Kidney glomerular epithelial cell (primary cell): ENCODE data around the gene SHROOM2.

Source experiments
- DNase-seq: peaks from one replicate; lab custom pipeline; 2025; lab: John Stamatoyannopoulos, UW

SHROOM2 gene

DNA sequence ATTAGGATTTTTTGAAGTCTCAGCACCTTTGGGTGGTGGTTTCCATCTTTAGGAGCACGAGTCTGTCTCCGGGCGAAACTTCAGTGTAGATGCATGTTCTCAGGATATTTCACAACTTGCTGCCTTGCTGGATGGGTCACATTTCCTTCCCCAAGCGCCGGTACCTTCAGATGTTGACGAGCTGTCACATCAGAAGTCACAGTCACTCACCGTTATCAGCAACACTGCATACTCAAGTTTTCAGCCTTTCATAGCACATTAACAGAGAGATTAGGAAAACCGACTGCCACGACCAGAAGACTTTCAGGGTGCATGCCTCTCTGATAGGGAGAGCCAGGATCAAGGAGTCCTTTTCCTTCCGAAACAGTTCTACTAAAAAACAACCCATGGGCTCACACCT, 77.8 kb downstream of the SHROOM2 start:
- no peak for DNase-seq

DNA sequence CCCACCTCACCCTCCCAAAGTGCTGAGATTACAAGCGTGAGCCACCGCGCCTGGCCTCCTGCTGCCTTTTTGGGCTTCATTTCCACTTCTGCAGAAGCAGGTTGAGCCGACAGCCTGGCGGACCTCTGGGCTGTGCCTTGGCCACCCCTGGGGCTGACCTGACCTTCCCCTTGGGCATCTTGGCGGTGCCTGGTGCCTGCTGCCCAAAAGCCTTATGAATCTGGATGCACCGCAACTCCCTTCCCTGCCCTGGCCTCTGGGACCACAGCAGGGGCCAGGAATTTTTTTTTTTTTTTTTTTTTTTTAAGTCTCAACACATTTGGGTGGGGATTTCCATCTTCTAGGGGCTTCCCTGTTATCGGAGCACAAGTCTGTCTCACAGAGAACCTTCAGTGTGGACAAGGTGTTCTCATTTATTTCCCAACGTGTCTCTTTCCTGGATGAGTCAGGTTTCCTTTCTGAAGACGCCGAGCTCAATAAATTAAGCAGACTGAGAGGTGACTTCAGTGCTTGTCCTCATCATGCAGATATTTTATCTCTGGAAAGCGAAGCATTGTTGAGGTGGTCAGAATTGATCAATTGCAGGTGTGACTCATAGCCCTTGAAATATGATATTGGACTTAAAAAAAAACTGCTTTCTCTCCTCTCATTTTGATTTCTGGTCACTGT, 79.7 kb downstream of the SHROOM2 start:
- DNase-seq, result no peak

DNA sequence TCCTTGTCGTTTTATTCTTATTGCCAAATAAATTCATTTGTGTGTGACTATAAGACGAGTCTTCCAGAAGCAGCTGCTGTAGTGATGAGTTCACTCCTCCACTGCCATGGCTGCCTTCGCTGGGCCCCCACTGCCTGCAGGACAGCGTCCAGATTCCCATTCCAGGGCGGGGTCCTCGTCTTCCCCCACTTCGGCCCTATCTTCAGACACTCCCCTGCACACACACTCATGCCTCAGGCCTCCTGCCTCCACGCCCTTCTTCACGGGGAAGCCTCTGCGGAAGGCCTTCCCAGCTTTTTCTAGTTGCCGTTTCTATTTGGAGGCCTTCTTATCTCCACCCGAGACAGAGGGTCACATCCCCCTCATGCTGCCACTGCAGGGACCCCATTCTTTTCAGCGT, 80.4 kb downstream of the SHROOM2 start:
- no peak for DNase-seq

DNA sequence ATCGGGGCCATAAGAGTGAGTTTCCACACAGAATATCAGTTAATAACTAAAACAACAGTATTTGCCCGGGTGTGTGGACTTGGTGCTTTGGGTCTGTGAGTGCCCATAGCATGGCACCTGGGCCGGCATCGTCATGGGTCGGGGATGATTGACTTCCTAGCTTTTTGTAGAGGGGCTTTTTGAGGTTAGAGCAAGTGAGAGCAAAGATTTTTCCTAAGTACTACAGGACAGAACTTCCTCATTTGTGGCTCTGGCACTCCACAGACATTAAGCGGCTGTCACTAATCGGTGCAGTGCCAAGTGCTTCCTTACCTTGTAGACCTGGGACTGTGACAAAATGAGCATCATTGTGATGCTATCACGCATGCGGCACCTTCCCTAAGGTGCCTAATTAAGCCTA, 81.0 kb downstream of the SHROOM2 start:
- DNase-seq, result no peak

DNA sequence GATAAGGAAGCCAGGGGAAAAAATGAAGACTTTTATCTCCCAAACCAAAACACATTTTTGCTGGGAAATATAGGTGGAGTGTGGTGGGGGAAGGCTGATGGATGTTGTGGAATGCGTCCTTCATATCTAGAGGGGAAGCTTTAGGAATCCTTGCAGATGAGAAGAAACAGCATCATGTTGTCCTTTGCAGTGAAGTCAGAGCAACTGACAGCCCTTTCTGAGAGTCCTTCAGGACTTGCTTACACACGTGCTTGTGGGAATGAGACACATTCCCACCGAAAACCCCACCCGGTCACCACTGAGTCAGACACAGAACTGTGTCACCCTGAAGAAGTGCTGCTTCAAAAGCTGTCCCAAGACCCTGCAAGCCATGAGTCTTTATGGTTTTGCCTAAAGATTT, 81.5 kb downstream of the SHROOM2 start:
- DNase-seq, result no peak

DNA sequence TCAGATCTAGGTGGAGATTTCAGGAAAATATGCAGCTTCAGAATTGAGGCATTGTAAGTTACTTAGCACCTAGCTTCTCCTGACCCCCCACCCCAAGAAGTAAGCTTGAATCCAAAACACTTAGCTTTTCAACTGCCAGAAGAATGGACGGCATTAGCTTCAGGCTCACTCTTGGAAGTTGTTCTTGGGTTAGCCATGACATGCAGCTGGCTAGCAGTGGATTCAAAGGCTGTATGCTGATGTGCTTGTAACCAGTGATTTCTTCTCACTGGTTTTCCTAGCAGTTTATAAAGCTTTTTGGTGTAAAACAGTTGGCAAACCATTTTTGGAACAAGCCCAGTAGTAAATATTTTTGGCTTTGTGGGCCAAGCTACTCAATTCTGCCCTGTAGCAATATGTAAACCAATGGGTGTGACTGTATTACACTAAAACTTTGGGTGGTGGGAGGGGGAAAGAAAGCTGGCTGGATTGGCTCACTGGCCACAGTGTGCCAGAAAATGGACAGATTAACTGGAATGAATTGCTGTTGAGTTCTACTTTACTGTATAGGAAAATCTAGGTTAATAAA, 85.6 kb downstream of the SHROOM2 start:
- no peak for DNase-seq

DNA sequence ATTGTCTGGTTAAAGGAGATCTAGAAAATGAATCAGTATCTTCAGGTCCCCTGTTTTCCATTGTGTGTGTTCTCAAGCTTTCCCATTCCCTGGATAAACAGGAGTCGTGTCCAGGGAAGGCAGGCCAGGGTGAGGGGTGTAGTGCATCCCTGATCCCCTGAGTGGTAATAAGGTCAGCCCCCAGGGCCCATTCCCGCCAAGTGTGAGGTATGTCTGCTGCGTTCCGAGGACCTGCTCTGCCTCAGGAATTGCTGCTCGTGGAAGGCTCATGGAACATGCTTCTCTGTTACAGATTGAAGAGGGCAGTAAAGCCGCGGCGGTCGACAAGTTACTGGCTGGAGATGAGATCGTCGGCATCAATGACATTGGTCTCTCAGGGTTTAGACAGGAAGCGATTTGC, 87.1 kb downstream of the SHROOM2 start:
- no peak for DNase-seq

DNA sequence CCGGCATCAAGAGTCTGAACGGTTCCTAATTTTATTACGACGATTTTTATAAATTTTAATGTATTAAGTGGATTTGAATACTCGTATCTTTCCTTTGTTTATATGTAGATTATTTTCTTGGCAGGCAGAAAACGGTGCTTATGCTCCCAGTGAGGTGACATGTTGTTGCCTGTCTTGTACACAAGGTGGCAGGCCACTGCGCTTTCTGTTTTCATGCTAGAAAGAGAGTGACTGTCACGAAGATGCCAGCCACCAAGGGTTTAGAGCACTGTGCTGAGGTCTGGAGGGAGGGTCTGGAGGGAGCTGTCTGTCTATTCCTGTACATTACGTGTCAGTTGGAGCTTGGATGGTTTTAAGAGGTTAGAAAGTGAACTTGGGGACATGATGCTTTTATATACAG, 87.7 kb downstream of the SHROOM2 start:
- DNase-seq, result no peak

DNA sequence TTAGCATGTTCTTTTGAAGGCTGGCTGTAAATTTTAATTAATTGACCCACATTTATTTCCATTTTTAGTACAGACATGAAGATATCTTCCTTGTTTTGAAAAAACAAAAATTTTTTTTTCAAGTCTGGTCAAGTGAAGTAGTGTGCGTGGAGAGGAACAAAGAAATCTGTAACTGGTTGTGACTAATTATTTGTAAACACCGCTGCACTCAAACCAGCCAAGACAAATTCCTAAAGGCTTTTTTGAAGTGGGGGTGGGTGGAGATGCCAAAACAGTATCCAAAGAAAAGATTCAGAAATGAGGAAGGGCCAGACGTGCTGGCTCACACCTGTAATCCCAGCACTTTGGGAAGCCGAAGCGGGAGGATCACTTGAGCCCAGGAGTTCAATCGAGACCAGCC, 88.3 kb downstream of the SHROOM2 start:
- DNase-seq, result no peak

DNA sequence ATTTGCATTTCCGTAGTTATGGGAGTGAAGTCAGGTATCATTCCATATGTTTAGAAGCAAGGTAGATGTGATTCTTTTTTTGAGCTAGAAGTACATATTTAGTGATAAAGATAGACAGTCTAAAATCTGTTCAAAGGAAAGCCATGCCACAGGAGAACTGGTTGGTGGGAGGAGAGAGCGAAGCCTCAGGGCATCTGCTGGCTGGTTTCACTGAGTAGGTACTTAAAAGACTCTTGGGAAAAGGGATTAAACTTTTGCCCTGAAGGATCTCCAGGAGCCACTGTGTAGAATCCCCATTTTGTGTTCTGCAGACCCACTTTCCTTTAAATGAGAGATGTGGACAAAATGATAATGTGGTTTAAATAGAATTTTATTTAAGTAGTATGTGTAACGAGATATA, 89.6 kb downstream of the SHROOM2 start:
- DNase-seq, result no peak

DNA sequence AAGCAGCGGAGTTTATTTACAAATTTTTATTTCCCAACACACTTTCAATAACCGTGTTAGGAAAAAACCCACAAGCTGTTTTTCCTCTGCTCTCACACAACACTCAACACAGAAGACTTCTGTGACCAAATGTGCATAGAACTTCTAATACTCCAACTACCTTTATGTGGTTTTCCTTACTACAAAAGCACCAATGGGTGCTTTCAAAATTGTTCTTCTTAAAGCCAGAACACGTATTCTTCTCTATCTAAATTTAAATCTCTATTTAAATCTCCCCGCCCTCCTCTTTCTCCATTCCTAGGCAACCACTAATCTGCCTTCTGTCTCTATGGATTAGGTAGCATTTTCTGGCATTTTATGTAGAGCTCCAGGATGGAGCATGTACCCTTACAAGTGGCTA, 90.0 kb downstream of the SHROOM2 start:
- no peak for DNase-seq

DNA sequence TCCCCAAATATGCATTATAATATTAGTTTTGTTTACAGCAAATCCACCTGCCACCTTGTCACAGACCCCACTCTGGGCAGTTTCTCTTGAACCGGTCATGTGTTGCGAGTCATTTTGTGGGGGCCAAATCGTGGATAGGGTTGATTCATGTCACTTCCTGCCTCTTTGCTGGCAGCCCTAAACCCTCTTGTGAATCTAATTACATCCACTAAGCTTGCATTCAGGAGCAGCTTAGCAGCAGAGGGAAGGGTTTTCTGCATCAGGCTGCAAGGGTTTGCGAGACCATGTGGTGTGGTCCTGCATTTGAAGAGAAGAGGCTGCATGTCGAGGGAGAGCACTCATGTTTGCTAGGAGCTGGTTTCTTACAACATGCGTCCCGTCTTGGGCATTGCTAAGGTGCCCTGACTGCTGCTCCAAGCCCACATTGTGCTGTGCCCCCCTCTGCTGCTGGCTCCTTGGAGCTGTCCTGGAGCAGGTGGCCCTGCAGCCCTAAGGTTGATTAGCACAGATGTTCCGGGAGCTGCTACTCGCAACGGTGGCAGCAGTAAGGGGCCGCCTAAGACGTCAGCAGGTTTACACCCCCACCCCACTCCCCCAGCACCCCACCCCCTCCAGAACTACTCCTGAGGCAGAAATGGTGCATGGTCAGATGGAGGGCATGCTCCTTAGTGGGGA, 92.1 kb downstream of the SHROOM2 start:
- DNase-seq, result no peak

DNA sequence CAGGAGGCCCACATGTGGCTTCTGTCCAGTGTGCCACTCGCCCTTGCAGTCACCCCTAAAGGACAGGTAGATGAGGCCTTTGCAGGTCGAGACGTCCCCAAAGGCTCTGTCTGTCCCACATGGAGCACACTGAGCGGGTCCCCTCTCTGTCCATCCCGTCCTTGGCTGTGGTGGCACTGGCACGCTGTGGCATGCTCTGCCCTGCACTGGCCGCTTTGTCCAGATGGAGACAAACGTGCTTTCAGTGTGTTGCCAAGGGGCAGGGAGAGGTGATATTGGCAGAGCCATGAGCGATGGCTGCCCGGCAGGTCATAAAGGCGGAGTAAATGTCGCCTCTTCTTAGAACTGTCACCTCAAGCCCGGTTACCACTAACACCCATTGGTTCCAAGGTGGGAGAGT, 94.0 kb downstream of the SHROOM2 start:
- no peak for DNase-seq

DNA sequence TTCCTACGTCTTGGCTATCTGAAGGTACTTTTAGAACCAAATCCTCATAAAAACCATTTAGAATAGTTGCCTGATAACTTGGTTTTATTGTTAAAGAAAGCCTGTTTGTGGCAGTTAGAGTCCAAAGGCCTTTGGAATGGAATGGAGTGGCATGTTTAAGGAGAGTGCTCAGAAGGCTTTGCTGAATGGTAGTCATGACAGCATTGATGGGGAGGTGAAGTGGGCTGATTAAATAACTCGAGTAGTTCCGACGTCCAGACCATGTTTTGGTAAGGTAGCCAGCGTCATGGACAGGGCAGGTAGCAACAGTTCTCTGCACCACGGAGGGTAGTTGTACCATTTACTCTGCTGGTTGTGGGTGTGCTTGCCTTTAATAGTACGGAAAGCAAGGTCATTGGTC, 94.6 kb downstream of the SHROOM2 start:
- DNase-seq, result no peak

DNA sequence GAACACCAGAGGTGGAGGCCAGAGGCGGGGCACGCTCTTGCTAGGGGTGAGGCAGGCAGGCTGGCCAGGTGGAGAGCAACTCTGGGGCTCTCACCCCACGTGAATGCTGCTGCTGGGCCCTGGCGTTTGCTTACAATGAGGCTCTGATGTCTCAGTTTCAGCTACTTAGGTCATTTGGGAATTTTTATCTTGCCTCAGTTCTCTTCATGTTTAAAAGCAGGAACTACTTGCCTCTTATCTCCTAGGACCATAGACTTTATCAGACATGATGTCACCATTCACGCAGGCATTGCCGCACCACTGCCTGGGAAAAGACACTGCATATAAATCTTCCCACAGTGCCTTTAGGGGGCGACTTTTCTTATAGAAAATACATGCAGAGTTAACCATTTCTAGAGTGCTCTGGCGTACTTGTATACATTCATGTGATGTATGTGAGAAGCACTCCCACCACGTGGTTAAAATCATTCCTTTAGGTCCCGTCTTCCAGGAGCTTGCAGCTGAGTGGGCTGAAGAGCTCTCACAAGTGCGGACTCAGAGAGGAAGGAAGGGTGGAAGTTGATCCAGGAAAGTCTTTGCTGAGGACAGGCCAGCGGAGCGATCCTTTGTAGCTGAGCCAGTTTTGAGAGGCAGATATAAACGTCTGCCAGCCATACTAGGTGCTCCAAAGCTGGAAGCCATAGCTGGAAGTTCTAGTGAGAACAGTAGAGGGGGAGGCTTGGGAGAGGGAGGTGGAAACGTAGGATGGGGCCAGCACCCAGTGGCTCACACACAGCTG, 96.6 kb downstream of the SHROOM2 start:
- DNase-seq, result no peak

DNA sequence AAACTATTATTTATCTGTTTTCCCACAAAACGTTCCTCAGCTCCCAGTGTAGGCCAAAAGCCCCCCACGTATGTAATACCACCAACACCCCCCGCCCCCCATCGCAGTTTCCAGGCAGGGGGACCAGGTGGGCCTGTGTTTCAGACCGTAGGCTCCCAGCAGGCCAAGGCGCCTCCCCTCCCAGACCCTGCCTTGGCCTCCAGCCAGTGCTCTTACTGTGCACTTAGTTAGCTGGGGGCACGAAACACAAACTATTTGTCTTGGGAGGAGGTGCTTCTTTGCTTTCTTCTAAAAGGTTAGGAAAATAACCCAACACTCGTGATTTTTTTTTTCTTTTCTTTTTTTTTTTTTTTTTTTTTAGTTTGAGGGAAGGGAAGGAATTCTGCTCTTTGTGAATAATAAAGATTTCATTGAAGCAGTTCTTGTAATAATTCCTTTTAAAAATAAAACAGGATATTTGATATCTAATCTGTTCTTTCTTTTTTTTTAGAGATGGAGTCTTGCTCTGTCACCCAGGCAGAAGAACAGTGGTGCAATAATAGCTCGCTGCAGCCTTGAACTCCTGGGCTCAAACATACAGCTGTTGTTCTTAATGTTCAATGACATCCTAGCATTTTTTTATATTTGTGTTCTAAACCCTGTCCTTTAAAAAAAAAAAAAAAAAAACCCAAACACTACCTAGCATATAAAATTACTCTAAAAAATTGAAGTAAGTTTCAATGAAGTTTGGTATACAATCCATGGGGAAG, 98.0 kb downstream of the SHROOM2 start:
- DNase-seq, result no peak

DNA sequence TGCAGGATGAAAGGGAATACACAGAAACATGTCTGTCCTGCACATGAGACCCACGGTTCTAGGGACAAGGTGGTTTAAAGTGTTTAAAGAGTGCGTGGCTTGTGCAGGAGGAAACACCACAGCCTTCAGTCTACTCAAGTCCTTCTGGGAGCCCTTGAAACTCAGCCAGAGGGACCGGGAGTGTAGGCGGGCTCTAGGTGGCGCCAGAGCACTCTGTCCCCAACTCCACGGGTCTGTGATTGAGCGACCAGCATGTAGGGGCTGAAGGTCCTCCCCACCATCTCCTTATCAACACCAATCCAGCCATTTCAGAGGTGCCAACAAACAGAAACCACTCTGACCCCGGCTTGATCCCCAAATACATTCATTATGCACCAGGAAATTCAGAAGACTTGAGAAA, 98.9 kb downstream of the SHROOM2 start:
- no peak for DNase-seq

DNA sequence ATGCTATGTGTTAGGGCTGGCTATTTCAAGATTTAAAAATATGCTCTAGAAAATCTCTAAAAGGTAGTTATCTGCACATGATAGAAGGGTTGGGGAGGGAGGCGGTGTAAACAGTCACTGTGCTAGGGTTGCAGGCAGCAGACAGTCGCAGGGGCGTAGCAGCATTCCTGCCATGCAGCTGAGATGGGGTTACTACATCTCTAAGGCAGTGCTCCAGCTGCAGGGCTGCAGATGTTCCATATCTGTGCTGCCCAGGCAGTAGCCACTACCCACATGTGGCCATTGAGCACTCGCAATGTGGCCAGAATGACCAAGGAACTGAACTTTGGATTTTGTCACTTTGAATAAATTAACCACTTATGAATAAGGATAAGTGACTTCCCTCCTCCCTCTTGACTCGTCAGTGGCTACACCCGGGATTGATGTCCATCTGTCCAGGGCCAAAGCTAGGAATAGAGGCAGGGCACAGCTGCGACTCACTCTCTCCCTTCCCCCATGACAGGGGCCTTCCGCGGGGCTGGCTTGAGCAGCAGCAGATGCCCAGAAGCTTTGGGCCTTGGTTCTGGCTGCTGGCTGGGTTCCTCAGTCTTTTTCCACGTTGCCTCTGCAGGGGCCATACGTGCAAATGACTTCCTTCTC, 101.5 kb downstream of the SHROOM2 start:
- DNase-seq, result no peak

DNA sequence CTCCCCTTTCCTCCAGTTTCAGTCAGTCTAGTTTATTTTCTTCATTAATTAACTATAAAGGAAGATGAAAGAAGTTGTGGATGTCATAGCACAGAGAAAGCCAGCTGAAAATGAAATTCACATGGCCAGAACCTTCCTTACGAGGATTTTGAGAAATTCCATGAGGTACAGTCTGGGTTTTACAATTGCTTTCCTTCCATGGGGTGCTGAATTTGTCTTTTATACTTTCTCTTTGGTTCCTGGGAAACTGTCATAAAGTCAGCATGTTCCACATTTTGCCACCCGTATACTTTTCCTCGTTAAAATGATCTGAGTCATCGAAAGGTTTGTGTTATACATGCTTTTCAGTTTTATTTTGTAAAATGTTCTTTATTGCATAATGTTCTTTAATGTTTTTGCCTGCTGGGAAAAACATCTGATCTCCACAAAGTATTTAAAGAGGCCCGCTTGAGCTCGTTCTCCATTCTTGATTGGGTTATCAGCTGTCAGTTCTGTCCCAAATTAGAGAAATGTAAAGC, 102.8 kb downstream of the SHROOM2 start:
- DNase-seq, result no peak

DNA sequence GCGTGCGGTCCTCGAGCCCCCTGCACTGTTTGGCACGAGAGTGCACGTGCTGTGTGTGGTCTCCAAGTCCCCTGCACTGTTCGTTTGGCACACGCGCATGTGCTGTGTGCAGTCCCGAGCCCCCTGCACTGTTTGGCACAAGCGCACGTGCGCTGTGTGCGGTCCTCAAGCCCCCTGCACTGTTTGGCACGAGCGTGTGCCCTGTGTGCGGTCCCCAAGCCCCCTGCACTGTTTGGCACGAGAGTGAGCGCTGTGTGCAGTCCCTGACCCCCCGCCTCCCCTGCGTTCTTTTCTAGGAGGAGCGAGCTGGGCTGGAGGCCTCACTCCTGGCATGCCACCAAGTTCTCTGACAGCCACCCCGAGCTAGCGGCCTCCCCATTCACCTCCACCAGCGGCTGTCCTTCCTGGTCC, 104.5 kb downstream of the SHROOM2 start:
- DNase-seq, result no peak

DNA sequence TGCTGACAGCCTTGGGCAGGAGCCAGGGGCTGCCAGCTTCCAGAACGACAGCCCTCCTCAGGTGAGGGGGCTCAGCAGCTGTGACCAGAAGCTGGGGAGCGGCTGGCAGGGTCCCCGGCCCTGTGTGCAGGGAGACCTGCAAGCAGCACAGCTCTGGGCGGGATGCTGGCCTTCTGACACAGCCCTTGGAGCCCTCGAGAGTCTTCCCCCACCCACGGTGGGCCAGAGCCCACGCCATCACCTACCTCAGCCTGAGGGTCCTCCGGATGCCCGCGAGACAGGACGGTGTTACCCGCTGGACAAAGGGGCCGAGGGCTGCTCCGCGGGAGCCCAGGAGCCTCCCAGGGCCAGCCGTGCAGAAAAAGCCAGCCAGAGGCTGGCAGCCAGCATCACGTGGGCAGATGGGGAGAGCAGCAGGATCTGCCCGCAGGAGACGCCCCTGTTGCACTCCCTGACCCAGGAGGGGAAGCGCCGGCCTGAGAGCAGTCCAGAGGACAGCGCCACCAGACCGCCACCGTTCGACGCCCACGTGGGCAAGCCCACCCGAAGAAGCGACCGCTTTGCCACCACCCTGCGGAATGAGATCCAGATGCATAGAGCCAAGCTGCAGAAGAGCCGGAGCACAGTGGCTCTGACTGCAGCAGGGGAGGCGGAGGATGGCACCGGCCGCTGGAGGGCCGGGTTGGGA, 109.1 kb downstream of the SHROOM2 start:
- DNase-seq, result no peak
